ENCODE measurements around the gene FMN1. TPM values are rescaled to one million over a fixed set of nuclear protein-coding genes. Genes with fewer than 3 reads are reported as not detected.

Gene FMN1
- total RNA-seq, 1 experiment from 2014 or later, result 1.2 TPM

DNA sequence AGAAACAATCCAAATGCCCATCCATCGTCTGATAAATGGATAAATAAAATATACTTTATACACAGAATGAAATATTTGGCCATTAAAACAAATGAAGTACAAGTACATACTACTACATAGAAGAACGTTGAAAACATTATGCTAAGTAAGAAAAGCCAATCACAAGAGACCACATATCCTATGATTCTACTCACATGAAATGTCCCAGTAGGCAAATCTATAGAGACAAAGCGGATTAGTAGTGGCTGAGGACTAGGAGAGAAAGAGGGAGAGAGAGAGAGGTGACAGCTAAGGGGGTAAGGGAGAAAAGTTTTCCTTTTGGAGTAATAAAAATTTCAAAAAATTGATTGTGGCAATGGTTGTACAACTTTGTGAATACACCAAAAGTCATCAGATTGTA is 329.7 kb downstream of the FMN1 start:
- Mint-ChIP-seq H3K27me3 (ENCODE audit: insufficient read depth, unreplicated experiment) (no peaks in the 10 kb centered on the region), H3K4me3 (ENCODE audit: unreplicated experiment) (no peak overlapping the region), H3K9me3 (ENCODE audit: unreplicated experiment) (no peaks in the 10 kb centered on the region), H3K27ac (ENCODE audit: low read depth, unreplicated experiment) (no peak overlapping the region), H3K4me1 (ENCODE audit: insufficient read depth, unreplicated experiment) (peaks cover 23% of the 10 kb centered on the region), H3K36me3 (ENCODE audit: insufficient read depth, unreplicated experiment) (no peaks in the 10 kb centered on the region)
- intact Hi-C loops (cut with micrococcal nuclease), result no loop called here
- BruUV-seq (replicated peaks), result no TSS peak
- ChIA-PET POLR2A (no interaction called here), CTCF (interaction anchor here (1.0 kb wide), 1 partner anchor 91 kb away, joined by 3 read pairs; no protein-coding TSS in a partner anchor)
- DNase-seq (ENCODE audit: unreplicated experiment), result no peak
- TF ChIP-seq, protein P1, sequence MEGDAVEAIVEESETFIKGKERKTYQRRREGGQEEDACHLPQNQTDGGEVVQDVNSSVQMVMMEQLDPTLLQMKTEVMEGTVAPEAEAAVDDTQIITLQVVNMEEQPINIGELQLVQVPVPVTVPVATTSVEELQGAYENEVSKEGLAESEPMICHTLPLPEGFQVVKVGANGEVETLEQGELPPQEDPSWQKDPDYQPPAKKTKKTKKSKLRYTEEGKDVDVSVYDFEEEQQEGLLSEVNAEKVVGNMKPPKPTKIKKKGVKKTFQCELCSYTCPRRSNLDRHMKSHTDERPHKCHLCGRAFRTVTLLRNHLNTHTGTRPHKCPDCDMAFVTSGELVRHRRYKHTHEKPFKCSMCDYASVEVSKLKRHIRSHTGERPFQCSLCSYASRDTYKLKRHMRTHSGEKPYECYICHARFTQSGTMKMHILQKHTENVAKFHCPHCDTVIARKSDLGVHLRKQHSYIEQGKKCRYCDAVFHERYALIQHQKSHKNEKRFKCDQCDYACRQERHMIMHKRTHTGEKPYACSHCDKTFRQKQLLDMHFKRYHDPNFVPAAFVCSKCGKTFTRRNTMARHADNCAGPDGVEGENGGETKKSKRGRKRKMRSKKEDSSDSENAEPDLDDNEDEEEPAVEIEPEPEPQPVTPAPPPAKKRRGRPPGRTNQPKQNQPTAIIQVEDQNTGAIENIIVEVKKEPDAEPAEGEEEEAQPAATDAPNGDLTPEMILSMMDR (IDR thresholded peaks at IDR 0.05; ENCODE audit: unreplicated experiment), result no peak

DNA sequence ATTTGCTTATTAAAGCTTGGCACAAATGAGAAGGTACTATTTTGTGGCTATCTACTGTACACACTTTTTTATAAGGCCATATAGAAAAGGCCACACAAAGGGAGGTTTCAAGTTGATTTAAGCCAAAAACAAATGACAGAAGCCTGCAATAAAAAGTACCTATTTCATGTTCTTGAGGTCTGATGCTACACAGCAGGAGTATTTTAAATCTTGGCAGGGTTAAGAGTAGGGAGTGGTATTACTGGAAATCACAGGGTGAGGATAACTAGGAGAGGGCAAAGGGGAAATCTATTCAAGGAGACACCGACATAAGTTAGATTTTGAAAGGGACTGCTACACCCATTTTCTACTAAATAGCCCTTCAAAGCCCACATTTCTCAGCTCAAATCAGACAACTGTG is 330.5 kb downstream of the FMN1 start:
- intact Hi-C loops (cut with micrococcal nuclease), result no loop called here
- Mint-ChIP-seq H3K4me1 (ENCODE audit: insufficient read depth, unreplicated experiment) (peaks cover 17% of the 10 kb centered on the region), H3K27ac (ENCODE audit: low read depth, unreplicated experiment) (no peak overlapping the region), H3K27me3 (ENCODE audit: insufficient read depth, unreplicated experiment) (no peaks in the 10 kb centered on the region), H3K36me3 (ENCODE audit: insufficient read depth, unreplicated experiment) (no peaks in the 10 kb centered on the region), H3K4me3 (ENCODE audit: unreplicated experiment) (no peak overlapping the region), H3K9me3 (ENCODE audit: unreplicated experiment) (no peaks in the 10 kb centered on the region)
- BruUV-seq (replicated peaks), result no TSS peak
- ChIA-PET POLR2A (interaction anchor here (0.6 to 0.7 kb wide), 2 partner anchors 136 to 250 kb away, joined by 3 read pairs; no protein-coding TSS in a partner anchor), CTCF (interaction anchor here (0.6 to 1.3 kb wide), 2 partner anchors 92 to 202 kb away, joined by 3 read pairs; no protein-coding TSS in a partner anchor)
- no peak for DNase-seq (ENCODE audit: unreplicated experiment)
- TF ChIP-seq, protein P1 (IDR thresholded peaks at IDR 0.05; ENCODE audit: unreplicated experiment), result no peak

DNA sequence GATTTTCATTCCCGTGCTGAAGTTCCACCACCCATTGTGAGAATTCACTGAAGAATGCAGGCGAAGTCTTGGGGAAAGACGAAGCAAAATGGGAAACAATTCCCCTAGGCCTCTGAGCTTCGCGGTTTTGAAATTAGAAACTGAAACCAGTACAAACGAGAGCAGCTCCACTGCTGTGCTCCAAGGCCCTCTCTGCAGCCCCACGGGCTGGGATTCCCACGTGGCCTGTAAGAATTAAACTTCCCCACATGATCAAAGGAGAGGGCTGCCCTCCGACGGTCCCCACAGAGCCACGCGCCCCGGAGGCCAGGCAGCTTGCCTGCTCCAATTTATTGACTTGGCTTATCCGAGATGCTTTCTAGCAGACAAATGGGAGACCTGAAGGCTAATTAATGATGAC is 332.8 kb downstream of the FMN1 start:
- POLR2A ChIA-PET, result no interaction called here
- Mint-ChIP-seq H3K36me3 (ENCODE audit: insufficient read depth, unreplicated experiment) (no peaks in the 10 kb centered on the region), H3K27me3 (ENCODE audit: insufficient read depth, unreplicated experiment) (no peaks in the 10 kb centered on the region), H3K27ac (ENCODE audit: low read depth, unreplicated experiment) (no peak overlapping the region), H3K4me3 (ENCODE audit: unreplicated experiment) (no peak overlapping the region), H3K4me1 (ENCODE audit: insufficient read depth, unreplicated experiment) (peaks cover 10% of the 10 kb centered on the region), H3K9me3 (ENCODE audit: unreplicated experiment) (no peaks in the 10 kb centered on the region)
- DNase-seq (ENCODE audit: unreplicated experiment), result no peak
- BruUV-seq (replicated peaks), result no TSS peak
- intact Hi-C loops (cut with micrococcal nuclease), result no loop called here
- TF ChIP-seq, protein P1 (IDR thresholded peaks at IDR 0.05; ENCODE audit: unreplicated experiment), result no peak
- CTCF ChIA-PET, result interaction anchor here (0.8 kb wide), 1 partner anchor 17 kb away, joined by 3 read pairs; no protein-coding TSS in a partner anchor

DNA sequence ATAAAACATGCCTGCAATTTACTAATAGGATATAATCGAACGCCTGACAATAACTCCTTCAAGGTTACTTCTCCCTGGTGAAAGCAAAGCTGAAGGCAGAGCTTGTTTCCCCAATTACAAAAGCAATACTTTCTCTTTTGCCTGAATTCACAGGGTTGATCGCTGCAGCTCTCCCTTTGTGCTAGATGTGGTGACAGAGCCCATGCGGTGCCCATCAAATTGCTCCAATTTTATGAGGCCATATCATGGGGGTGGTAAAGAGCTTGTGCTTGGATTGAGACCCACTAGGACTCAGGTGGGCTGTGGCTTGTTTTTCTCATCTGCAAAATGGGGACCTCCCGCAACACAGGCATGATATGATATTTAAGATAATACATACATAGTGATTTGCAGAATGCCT is 333.3 kb downstream of the FMN1 start:
- intact Hi-C loops (cut with micrococcal nuclease), result no loop called here
- no peak overlapping the region for H3K27ac Mint-ChIP-seq (ENCODE audit: low read depth, unreplicated experiment)
- H3K36me3 Mint-ChIP-seq (ENCODE audit: insufficient read depth, unreplicated experiment), result no peaks in the 10 kb centered on the region
- peaks cover 6% of the 10 kb centered on the region for H3K4me1 Mint-ChIP-seq (ENCODE audit: insufficient read depth, unreplicated experiment)
- H3K9me3 Mint-ChIP-seq (ENCODE audit: unreplicated experiment), result no peaks in the 10 kb centered on the region
- no peak overlapping the region for H3K4me3 Mint-ChIP-seq (ENCODE audit: unreplicated experiment)
- BruUV-seq (replicated peaks), result no TSS peak
- CTCF ChIA-PET, result interaction anchor here (1.0 kb wide), 1 partner anchor 199 kb away, joined by 3 read pairs; no protein-coding TSS in a partner anchor
- TF ChIP-seq, protein P1 (IDR thresholded peaks at IDR 0.05; ENCODE audit: unreplicated experiment), result no peak
- POLR2A ChIA-PET, result no interaction called here
- no peak for DNase-seq (ENCODE audit: unreplicated experiment)
- H3K27me3 Mint-ChIP-seq (ENCODE audit: insufficient read depth, unreplicated experiment), result no peaks in the 10 kb centered on the region

All from MCF 10A (cell line).